Measurements from ENCODE around the gene SLC6A14. TPM values are rescaled to one million over a fixed set of nuclear protein-coding genes. Genes with fewer than 3 reads are reported as not detected.

SLC6A14 gene
- not detected for polyA plus RNA-seq (2012; ENCODE audit: insufficient read length, low read depth)

GRCh38 chrX:116436358-116436816, at the start of gene SLC6A14:
SLC6A14 (plus strand) TSS chrX:116436606; CDS start chrX:116436710, 104 bp downstream.
- TF ChIP-seq TAF1 (IDR thresholded peaks at IDR 0.05; ENCODE audit: borderline replicate concordance, insufficient read depth, low read length) = no peak
- TF ChIP-seq FOXP2 (optimal IDR thresholded peaks at IDR 0.05; ENCODE audit: borderline replicate concordance, extremely low read depth, extremely low read length, insufficient read depth) = no peak
- TF ChIP-seq SIN3A (IDR thresholded peaks at IDR 0.05; ENCODE audit: borderline replicate concordance, insufficient read depth, low read length) = no peak
- TF ChIP-seq POLR2AphosphoS5 (IDR thresholded peaks at IDR 0.05; ENCODE audit: low read depth, low read length) = no peak
- TF ChIP-seq REST (IDR thresholded peaks at IDR 0.05; ENCODE audit: insufficient read depth in 1 of 2, low read depth in 2 of 2, low read length in 2 of 2) = no peak

- TF ChIP-seq REST (IDR thresholded peaks at IDR 0.05; ENCODE audit: insufficient read depth in 1 of 2, low read depth in 2 of 2, low read length in 2 of 2) = no peak
- TF ChIP-seq SIN3A (IDR thresholded peaks at IDR 0.05; ENCODE audit: borderline replicate concordance, insufficient read depth, low read length) = no peak
- TF ChIP-seq POLR2AphosphoS5 (IDR thresholded peaks at IDR 0.05; ENCODE audit: low read depth, low read length) = no peak
- no peak for TF ChIP-seq TAF1 (IDR thresholded peaks at IDR 0.05; ENCODE audit: borderline replicate concordance, insufficient read depth, low read length)
- no peak for TF ChIP-seq FOXP2 (optimal IDR thresholded peaks at IDR 0.05; ENCODE audit: borderline replicate concordance, extremely low read depth, extremely low read length, insufficient read depth)
These were observed 40.7 kb upstream of the SLC6A14 start for GRCh38 chrX:116395752-116396151.

GRCh38 chrX:116399681-116400080, 36.7 kb upstream of the SLC6A14 start:
- TF ChIP-seq TAF1 (IDR thresholded peaks at IDR 0.05; ENCODE audit: borderline replicate concordance, insufficient read depth, low read length) = no peak
- no peak for TF ChIP-seq REST (IDR thresholded peaks at IDR 0.05; ENCODE audit: insufficient read depth in 1 of 2, low read depth in 2 of 2, low read length in 2 of 2)
- no peak for TF ChIP-seq POLR2AphosphoS5 (IDR thresholded peaks at IDR 0.05; ENCODE audit: low read depth, low read length)

GRCh38 chrX:116409219-116409618, 27.2 kb upstream of the SLC6A14 start:
- no peak for TF ChIP-seq SIN3A (IDR thresholded peaks at IDR 0.05; ENCODE audit: borderline replicate concordance, insufficient read depth, low read length)
- TF ChIP-seq POLR2AphosphoS5 (IDR thresholded peaks at IDR 0.05; ENCODE audit: low read depth, low read length) = no peak
- no peak for TF ChIP-seq TAF1 (IDR thresholded peaks at IDR 0.05; ENCODE audit: borderline replicate concordance, insufficient read depth, low read length)
- TF ChIP-seq REST (IDR thresholded peaks at IDR 0.05; ENCODE audit: insufficient read depth in 1 of 2, low read depth in 2 of 2, low read length in 2 of 2) = no peak
- TF ChIP-seq FOXP2 (optimal IDR thresholded peaks at IDR 0.05; ENCODE audit: borderline replicate concordance, extremely low read depth, extremely low read length, insufficient read depth) = no peak

GRCh38 chrX:116413273-116413672, 23.1 kb upstream of the SLC6A14 start:
- TF ChIP-seq TAF1 (IDR thresholded peaks at IDR 0.05; ENCODE audit: borderline replicate concordance, insufficient read depth, low read length) (no peak), FOXP2 (optimal IDR thresholded peaks at IDR 0.05; ENCODE audit: borderline replicate concordance, extremely low read depth, extremely low read length, insufficient read depth) (no peak), POLR2AphosphoS5 (IDR thresholded peaks at IDR 0.05; ENCODE audit: low read depth, low read length) (no peak), SIN3A (IDR thresholded peaks at IDR 0.05; ENCODE audit: borderline replicate concordance, insufficient read depth, low read length) (no peak)
